ENCODE results near the gene PREX1. TPM values are rescaled to one million over a fixed set of nuclear protein-coding genes. Genes with fewer than 3 reads are reported as not detected.
A peak's percentile ranks its signal among the peaks of the same experiment; 100 is the strongest.

Gene PREX1
- total and polyA plus RNA-seq, 8 donors: 5.2 to 25.2 (median 16.6) TPM

DNA sequence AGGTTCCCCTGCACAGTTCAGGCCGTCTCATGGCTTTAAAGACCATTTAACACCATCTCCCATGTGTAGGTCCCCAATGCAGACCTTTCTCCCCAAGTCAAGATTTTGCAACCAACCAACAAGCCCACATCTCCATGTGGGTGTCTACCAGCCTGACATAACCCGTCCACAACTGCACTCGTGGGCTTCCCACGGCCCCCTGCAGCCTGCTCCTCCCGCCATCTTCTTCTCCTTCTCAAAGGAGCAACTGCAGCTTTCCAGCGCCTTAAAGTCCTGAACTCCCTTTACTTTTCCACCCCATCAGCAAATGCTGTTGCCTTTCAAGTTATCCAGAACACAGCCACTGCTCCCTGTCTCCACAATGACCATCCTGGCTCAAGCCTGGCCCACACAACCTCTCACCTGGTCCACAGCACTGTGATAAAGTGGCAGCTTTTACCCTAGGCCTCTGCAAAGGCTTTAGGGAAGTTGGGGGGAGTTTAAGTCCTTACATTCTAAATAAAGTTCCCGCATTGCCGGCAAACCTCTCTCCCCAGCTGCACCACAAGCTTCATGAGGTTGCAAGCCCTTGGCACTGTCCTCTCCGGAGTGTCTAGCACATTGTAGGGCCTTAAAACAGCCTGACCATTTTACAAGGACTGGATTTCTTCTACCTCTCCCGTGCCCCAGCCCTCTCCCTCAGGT lies 140.5 kb downstream of the PREX1 start:
- no peak for DNase-seq
- intact Hi-C loops (cut with DNase I; ENCODE audit: low total_unique reads): no loop called here
- no peak overlapping the region for H3K27ac ChIP-seq
- H3K4me3 ChIP-seq: no peak overlapping the region
- H3K9me3 ChIP-seq: no peaks in the 10 kb centered on the region
- H3K36me3 ChIP-seq: peaks cover 0 to 34% (median 11%) of the 10 kb centered on the region in 4 donors
- 86 to 92% (median 91%) methylated on average over 10 of the region's 10 CpGs for WGBS, 5 donors
- H3K4me1 ChIP-seq: peaks cover 48 to 65% (median 53%) of the 10 kb centered on the region in 4 donors
- no peaks in the 10 kb centered on the region for H3K27me3 ChIP-seq
- no peak for TF ChIP-seq CTCF (IDR thresholded peaks at IDR 0.05)
- no peak for TF ChIP-seq EP300 (IDR thresholded peaks at IDR 0.05)
- no peak for TF ChIP-seq POLR2AphosphoS5 (IDR thresholded peaks at IDR 0.05)
- TF ChIP-seq POLR2A (IDR thresholded peaks at IDR 0.05): no peak

GRCh38 chr20:48686238-48687116 lies 141.3 kb downstream of the PREX1 start:
- WGBS, 5 donors: 35 to 55% (median 41%) methylated on average over 17 to 19 of the region's 19 CpGs
- Histone ChIP-seq H3K4me3 (peak overlapping the region in 1 of 4 donors; percentile 6), H3K27ac (peak overlapping the region in 4 of 5 donors; percentile 47 to 72 (median 52)), H3K27me3 (no peaks in the 10 kb centered on the region), H3K4me1 (peaks cover 54 to 71% (median 59%) of the 10 kb centered on the region in 4 donors), H3K36me3 (peaks cover 0 to 29% (median 7%) of the 10 kb centered on the region in 4 donors), H3K9me3 (no peaks in the 10 kb centered on the region)
- peak; percentile 45 to 50 for DNase-seq
- intact Hi-C loops (cut with DNase I; ENCODE audit: low total_unique reads): no loop called here
- no peak for TF ChIP-seq CTCF (IDR thresholded peaks at IDR 0.05)
- TF ChIP-seq POLR2AphosphoS5 (IDR thresholded peaks at IDR 0.05): peak in 2 of 3 donors; percentile 7 to 9

DNA sequence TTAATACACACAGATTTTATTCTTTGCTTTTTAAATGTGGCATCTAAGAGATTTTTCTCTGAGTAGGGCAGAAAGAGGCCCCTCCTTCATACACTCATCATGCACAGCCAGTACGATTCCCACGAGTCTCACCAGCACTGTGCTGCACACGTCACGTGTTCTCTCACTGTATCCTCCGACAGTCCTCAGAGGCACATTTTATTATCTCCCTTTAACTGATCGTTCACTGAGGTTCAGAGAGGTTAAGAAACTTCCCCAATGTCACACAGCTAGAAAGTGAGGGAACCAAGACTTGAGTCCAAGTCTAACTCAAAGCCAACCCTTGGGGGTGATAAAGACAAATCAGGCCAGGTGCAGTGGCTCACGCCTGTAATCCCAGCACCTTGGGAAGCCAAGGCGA lies 142.5 kb downstream of the PREX1 start:
- no peak overlapping the region for H3K4me3 ChIP-seq
- H3K27ac ChIP-seq: peak overlapping the region in 2 of 5 donors; percentile 45 to 50

More for the DNA sequence above, 142.5 kb downstream of the PREX1 start:
- Histone ChIP-seq H3K27me3 (no peaks in the 10 kb centered on the region), H3K4me1 (peaks cover 54 to 63% (median 62%) of the 10 kb centered on the region in 4 donors), H3K9me3 (no peaks in the 10 kb centered on the region), H3K36me3 (peaks cover 0 to 26% (median 4%) of the 10 kb centered on the region in 4 donors)
- no peak for DNase-seq
- intact Hi-C loops (cut with DNase I; ENCODE audit: low total_unique reads): no loop called here
- 79 to 92% (median 83%) methylated on average over 8 of the region's 8 CpGs for WGBS, 5 donors
- TF ChIP-seq POLR2A (IDR thresholded peaks at IDR 0.05) (no peak), CTCF (IDR thresholded peaks at IDR 0.05) (no peak), EP300 (IDR thresholded peaks at IDR 0.05) (no peak), POLR2AphosphoS5 (IDR thresholded peaks at IDR 0.05) (no peak)
